Lung (tissue), 12 donors: ENCODE data around the gene ANKFY1. TPM values are rescaled to one million over a fixed set of nuclear protein-coding genes. Genes with fewer than 3 reads are reported as not detected.

Experiments used
- ATAC-seq: fragments of 200-7000 bp; cut with Tn5 transposase; one replicate; pipeline ENCODE4 v1.9.1; 2020; ENCODE audit warnings: moderate number of reproducible peaks; ENCODE audit not compliant: insufficient read depth, low FRiP score
- DNase-seq, 3 donors: peaks; one replicate each; pipeline ENCODE4 v3.0.0-alpha.2; 2013 to 2017
- H3K27ac ChIP-seq, 2 donors: one replicate each; pipeline ENCODE4 v1.5.1; 2013; ENCODE audit warnings: mild to moderate bottlenecking in 2 of 2, moderate library complexity in 2 of 2, control low read depth in 1 of 2, inconsistent platforms in 1 of 2, low read depth in 1 of 2, low read length in 1 of 2
- H3K27me3 ChIP-seq, 3 donors: one replicate each; pipeline ENCODE4 v1.5.1; 2013; ENCODE audit warnings: low read length in 2 of 3; ENCODE audit not compliant: control insufficient read depth in 3 of 3, insufficient read depth in 3 of 3
- H3K36me3 ChIP-seq, 4 donors: one replicate each; pipeline ENCODE4 v1.5.1; 2013; ENCODE audit warnings: low read length in 4 of 4, mild to moderate bottlenecking in 1 of 4, moderate library complexity in 1 of 4; ENCODE audit not compliant: control insufficient read depth in 4 of 4, insufficient read depth in 4 of 4
- H3K4me1 ChIP-seq, 5 donors: one replicate each; pipeline ENCODE4 v1.5.1; 2013; ENCODE audit warnings: low read length in 5 of 5, mild to moderate bottlenecking in 2 of 5, moderate library complexity in 1 of 5; ENCODE audit not compliant: control insufficient read depth in 5 of 5, insufficient read depth in 5 of 5
- H3K4me3 ChIP-seq: one replicate; pipeline ENCODE4 v1.5.1; 2013; ENCODE audit warnings: mild to moderate bottlenecking, control low read depth, moderate library complexity
- H3K9ac ChIP-seq, 2 donors: one replicate each; pipeline ENCODE4 v1.5.1; 2013; ENCODE audit warnings: low read length in 2 of 2, control low read depth in 1 of 2; ENCODE audit not compliant: insufficient read depth in 1 of 2
- H3K9me3 ChIP-seq, 4 donors: one replicate each; pipeline ENCODE4 v1.5.1; 2013; ENCODE audit warnings: low read length in 3 of 4, mild to moderate bottlenecking in 1 of 4, moderate library complexity in 1 of 4; ENCODE audit not compliant: control insufficient read depth in 4 of 4, insufficient read depth in 3 of 4
- CTCF ChIP-seq: IDR thresholded peaks from 2 replicates; pipeline ENCODE4 v1.5.1; 2012; ENCODE audit warnings: mild to moderate bottlenecking; ENCODE audit errors: control extremely low read depth, extremely low read depth
- WGBS, 2 donors: extraction: QIAGEN DNeasy Blood & Tissue Kit; methylation state at CpG; one replicate each; pipeline ENCODE4 v1.1.7; 2013; 5-methylcytosine and 5-hydroxymethylcytosine counted together
- polyA plus RNA-seq, 2 donors: library from polyadenylated mRNA; stranded (reverse); fragments of 200-250 nt; gene quantifications; one replicate each; pipeline ENCODE4 v1.2.1, GENCODE V29; 2013
- total RNA-seq, 2 donors: library from RNA; depleted of rRNA in 1 of 2; stranded (reverse); fragments of >200 nt in 1 of 2; gene quantifications; one replicate each; pipeline ENCODE4 v1.2.1, GENCODE V29; 2014 to 2021
- donor health status: control.
- donor health status: control.
- donor health status: Bipolar disorder and iron deficiency.
- donor health status: healthy.
- donor health status: DM: yes; HTN: yes; CAD: no.

ANKFY1 gene
- total and polyA plus RNA-seq, 4 donors = 11.4 to 60.2 (median 38.8) TPM

GRCh38 chr17:4250887-4251286, 12.9 kb downstream of the ANKFY1 start:
- no peaks in the 10 kb centered on the region for H3K27me3 ChIP-seq
- no peak overlapping the region for H3K4me3 ChIP-seq
- H3K27ac ChIP-seq = no peak overlapping the region
- TF ChIP-seq CTCF = no peak
- ATAC-seq (no peak), DNase-seq (no peak)
- no peak overlapping the region for H3K9ac ChIP-seq
- peaks cover 4 to 13% (median 5%) of the 10 kb centered on the region in 5 donors for H3K4me1 ChIP-seq
- H3K36me3 ChIP-seq = peaks cover 0 to 4% (median under 1%) of the 10 kb centered on the region in 4 donors
- H3K9me3 ChIP-seq = no peaks in the 10 kb centered on the region
- 79 to 84% methylated on average over 2 of the region's 2 CpGs for WGBS, 2 donors

GRCh38 chr17:4249452-4250029, 14.2 kb downstream of the ANKFY1 start:
- TF ChIP-seq CTCF = no peak
- H3K36me3 ChIP-seq = peaks cover 0 to 4% (median under 1%) of the 10 kb centered on the region in 4 donors
- no peaks in the 10 kb centered on the region for H3K9me3 ChIP-seq
- H3K4me1 ChIP-seq = peaks cover 4 to 13% (median 5%) of the 10 kb centered on the region in 5 donors
- DNase-seq = peak in 2 of 3 donors; percentile 8 to 12
- H3K27me3 ChIP-seq = no peaks in the 10 kb centered on the region
- peak; percentile 72 for ATAC-seq
- no peak overlapping the region for H3K9ac ChIP-seq
- H3K27ac ChIP-seq = peak overlapping the region in 1 of 2 donors; percentile 26
- H3K4me3 ChIP-seq = no peak overlapping the region
- WGBS, 2 donors = 31 to 39% methylated on average over 4 of the region's 4 CpGs

GRCh38 chr17:4248504-4249277, 15.1 kb downstream of the ANKFY1 start:
- H3K27me3 ChIP-seq = no peaks in the 10 kb centered on the region
- TF ChIP-seq CTCF = no peak
- peaks cover 0 to 4% (median under 1%) of the 10 kb centered on the region in 4 donors for H3K36me3 ChIP-seq
- 88 to 91% methylated on average over 7 of the region's 7 CpGs for WGBS, 2 donors
- DNase-seq (no peak), ATAC-seq (no peak)
- peak overlapping the region in 1 of 2 donors; percentile 57 for H3K27ac ChIP-seq
- H3K9me3 ChIP-seq = no peaks in the 10 kb centered on the region
- peaks cover 4 to 13% (median 5%) of the 10 kb centered on the region in 5 donors for H3K4me1 ChIP-seq
- H3K4me3 ChIP-seq = no peak overlapping the region
- H3K9ac ChIP-seq = no peak overlapping the region
